KMS-11 (cell line): ENCODE data around the gene TTC39A.

ENCODE experiments used
- H2AFZ ChIP-seq: fragments of 200-600 bp; sonication (generic); 2 replicates; pipeline ENCODE4 v1.6.1; 2016; ENCODE audit warnings: antibody characterized with exemption, mixed run types, low read depth
- H3K27ac ChIP-seq: fragments of 200-600 bp; sonication (generic); 2 replicates; pipeline ENCODE4 v1.6.1; 2016; ENCODE audit warnings: mild to moderate bottlenecking, mixed run types
- H3K27me3 ChIP-seq: fragments of 200-600 bp; sonication (generic); 2 replicates; pipeline ENCODE4 v1.6.1; 2017; ENCODE audit warnings: mild to moderate bottlenecking, low read depth, mixed run types, moderate library complexity; ENCODE audit not compliant: insufficient read depth
- H3K36me3 ChIP-seq: fragments of 200-600 bp; sonication (generic); 2 replicates; pipeline ENCODE4 v1.6.1; 2017; ENCODE audit warnings: mild to moderate bottlenecking, mixed run types; ENCODE audit not compliant: insufficient read depth
- H3K4me1 ChIP-seq: fragments of 200-600 bp; sonication (generic); 2 replicates; pipeline ENCODE4 v1.6.1; 2016; ENCODE audit warnings: mild to moderate bottlenecking, low read depth, mixed run types; ENCODE audit not compliant: poor library complexity, severe bottlenecking
- H3K4me2 ChIP-seq: fragments of 200-600 bp; sonication (generic); 2 replicates; pipeline ENCODE4 v1.7.0; 2016; ENCODE audit warnings: mild to moderate bottlenecking, mixed run types
- H3K4me3 ChIP-seq: fragments of 200-600 bp; sonication (generic); IDR thresholded peaks from 2 replicates; pipeline ENCODE4 v1.6.1; 2017; ENCODE audit warnings: low read depth, low read length, mixed read lengths; ENCODE audit not compliant: insufficient read depth
- H3K79me2 ChIP-seq: fragments of 200-600 bp; sonication (generic); 2 replicates; pipeline ENCODE4 v1.6.1; 2016; ENCODE audit warnings: low read depth, mixed run types; ENCODE audit not compliant: insufficient read depth
- H3K9ac ChIP-seq: fragments of 200-600 bp; sonication (generic); 2 replicates; pipeline ENCODE4 v1.6.1; 2016; ENCODE audit warnings: mild to moderate bottlenecking, mixed run types
- H4K20me1 ChIP-seq: fragments of 200-600 bp; sonication (generic); 2 replicates; pipeline ENCODE4 v1.6.1; 2016; ENCODE audit warnings: mild to moderate bottlenecking, mixed run types; ENCODE audit not compliant: insufficient read depth
- CTCF ChIP-seq: fragments of 200-600 bp; sonication (generic); conservative IDR thresholded peaks from 2 replicates; pipeline ENCODE4 v1.6.1; 2017; ENCODE audit warnings: low read depth, mild to moderate bottlenecking, antibody characterized with exemption, low read length, moderate library complexity, mixed read lengths

The TTC39A gene

DNA sequence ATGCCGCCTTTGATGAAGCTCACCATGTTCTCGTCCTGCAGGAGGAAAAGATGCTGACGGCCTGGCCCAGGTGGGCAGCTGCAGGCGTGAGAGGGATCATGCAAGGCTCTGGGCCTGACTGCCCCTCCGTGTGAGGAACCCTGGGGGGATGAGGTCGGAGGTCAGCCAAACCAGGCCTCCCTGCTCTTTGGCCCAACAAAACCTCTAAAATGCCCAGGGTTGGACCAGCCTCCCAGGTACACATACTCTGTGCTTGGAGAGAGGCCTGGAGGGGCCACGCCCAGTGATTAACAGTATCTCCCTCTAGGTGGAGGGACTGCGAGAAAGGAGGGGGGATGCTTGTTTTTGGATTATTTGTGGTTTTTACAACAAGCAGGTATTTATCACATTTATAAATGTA lies 21.1 kb downstream of the TTC39A start:
- Histone ChIP-seq H3K4me3 (no peak overlapping the region), H4K20me1 (no peaks in the 10 kb centered on the region), H3K4me1 (no peaks in the 10 kb centered on the region), H3K9ac (no peak overlapping the region), H3K27ac (no peak overlapping the region), H3K4me2 (no peak overlapping the region), H3K36me3 (no peaks in the 10 kb centered on the region), H2AFZ (no peak overlapping the region), H3K79me2 (no peaks in the 10 kb centered on the region), H3K27me3 (no peaks in the 10 kb centered on the region)
- TF ChIP-seq CTCF: no peak

DNA sequence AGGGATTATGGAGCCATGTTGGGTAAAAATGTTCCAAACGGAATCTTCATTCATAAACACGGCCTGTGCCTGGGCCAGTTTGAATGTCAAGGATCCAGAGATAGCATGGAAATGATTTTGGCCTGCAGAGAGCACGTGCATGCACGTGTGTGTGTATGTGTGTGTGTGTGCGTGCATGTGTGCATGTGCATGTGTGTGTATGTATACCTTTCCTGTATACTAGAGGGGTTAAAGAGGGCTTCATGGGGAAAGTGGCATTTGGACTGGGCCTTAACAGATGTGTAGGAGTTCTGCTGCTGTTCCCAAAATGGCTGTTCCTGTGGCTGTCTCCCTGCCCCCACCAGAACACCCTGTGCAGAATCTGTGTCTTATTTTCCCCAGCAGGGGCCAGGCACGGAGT lies 21.7 kb downstream of the TTC39A start:
- Histone ChIP-seq H3K36me3 (no peaks in the 10 kb centered on the region), H2AFZ (no peak overlapping the region), H3K4me1 (no peaks in the 10 kb centered on the region), H3K4me3 (no peak overlapping the region), H3K27me3 (no peaks in the 10 kb centered on the region), H3K79me2 (no peaks in the 10 kb centered on the region), H4K20me1 (no peaks in the 10 kb centered on the region), H3K9ac (no peak overlapping the region), H3K27ac (no peak overlapping the region), H3K4me2 (no peak overlapping the region)
- no peak for TF ChIP-seq CTCF

- Histone ChIP-seq H3K4me2 (no peak overlapping the region), H3K4me3 (no peak overlapping the region), H3K4me1 (no peaks in the 10 kb centered on the region), H3K27ac (no peak overlapping the region), H3K79me2 (no peaks in the 10 kb centered on the region), H4K20me1 (no peaks in the 10 kb centered on the region), H2AFZ (no peak overlapping the region), H3K36me3 (no peaks in the 10 kb centered on the region), H3K9ac (no peak overlapping the region), H3K27me3 (no peaks in the 10 kb centered on the region)
- TF ChIP-seq CTCF: no peak
Measured at GRCh38 chr1:51306950-51307349, 23.4 kb downstream of the TTC39A start.

GRCh38 chr1:51305371-51305823 lies 25.0 kb downstream of the TTC39A start:
- Histone ChIP-seq H3K4me2 (no peak overlapping the region), H3K27me3 (no peaks in the 10 kb centered on the region), H3K79me2 (no peaks in the 10 kb centered on the region), H4K20me1 (no peaks in the 10 kb centered on the region), H3K4me1 (no peaks in the 10 kb centered on the region), H2AFZ (no peak overlapping the region), H3K9ac (no peak overlapping the region), H3K4me3 (no peak overlapping the region), H3K36me3 (no peaks in the 10 kb centered on the region), H3K27ac (no peak overlapping the region)
- TF ChIP-seq CTCF: no peak
